Measurements from ENCODE around the gene JADE1. TPM values are rescaled to one million over a fixed set of nuclear protein-coding genes. Genes with fewer than 3 reads are reported as not detected.

Gene JADE1
- polyA plus RNA-seq, 1 of the 3 experiments (the other 2 are of a cell fraction), result 9.1 TPM

DNA sequence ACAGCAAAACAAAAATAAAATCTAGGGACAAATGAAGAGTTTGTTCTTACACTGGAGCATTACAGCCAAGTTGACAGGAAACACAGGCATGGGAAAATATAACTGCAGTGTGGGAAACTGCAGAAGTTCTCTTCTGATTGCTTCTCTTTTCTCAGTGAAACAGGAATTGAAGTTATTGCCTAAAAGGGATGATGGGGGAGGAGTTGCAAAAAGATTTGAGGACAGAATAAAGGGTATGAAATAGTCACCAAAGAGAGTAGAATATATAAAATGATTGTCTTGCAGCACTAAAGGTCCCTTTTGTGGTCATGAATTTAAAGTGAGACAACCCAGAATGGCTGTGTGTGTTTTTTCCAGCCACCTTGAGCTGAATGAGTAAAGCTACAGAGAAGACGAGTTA lies 103.7 kb downstream of the JADE1 start:
- H3K36me3 ChIP-seq (replicated peaks in 1 of 2; ENCODE audit: control insufficient read depth in 1 of 2, insufficient read depth in 2 of 2, low read length in 1 of 2), result peaks cover 0 to 3% of the 10 kb centered on the region in 2 experiments
- POLR2A ChIA-PET, result no interaction called here
- no peaks in the 10 kb centered on the region for H3K79me2 ChIP-seq (ENCODE audit: insufficient read depth)
- TF ChIP-seq YY1 (IDR thresholded peaks at IDR 0.05; ENCODE audit: low read depth) (no peak), FOSL2 (IDR thresholded peaks at IDR 0.05; ENCODE audit: borderline replicate concordance, low read depth) (no peak), USF2 (IDR thresholded peaks at IDR 0.05; ENCODE audit: borderline replicate concordance, low read depth, low read length) (no peak), TAF1 (IDR thresholded peaks at IDR 0.05; ENCODE audit: borderline replicate concordance, low read depth, low read length) (no peak), GABPA (IDR thresholded peaks at IDR 0.05; ENCODE audit: low read depth) (no peak), PBX3 (IDR thresholded peaks at IDR 0.05) (no peak), CHD2 (IDR thresholded peaks at IDR 0.05; ENCODE audit: low read length, partially characterized antibody) (no peak), NRF1 (IDR thresholded peaks at IDR 0.05; ENCODE audit: low read depth, low read length) (no peak), RAD21 (IDR thresholded peaks at IDR 0.05; ENCODE audit: low read length) (no peak), SMC3 (IDR thresholded peaks at IDR 0.05; ENCODE audit: low read depth, low read length) (no peak), RXRA (IDR thresholded peaks at IDR 0.05; ENCODE audit: borderline replicate concordance, low read depth) (no peak), MEF2A (IDR thresholded peaks at IDR 0.05; ENCODE audit: borderline replicate concordance, low read depth) (no peak), MAX (IDR thresholded peaks at IDR 0.05; ENCODE audit: low read depth) (no peak), EP300 (IDR thresholded peaks at IDR 0.05; ENCODE audit: borderline replicate concordance in 1 of 2, low read depth in 1 of 2, low read length in 1 of 2) (no peak), SIN3A (IDR thresholded peaks at IDR 0.05; ENCODE audit: borderline replicate concordance, low read depth, low read length) (no peak), ELF1 (IDR thresholded peaks at IDR 0.05) (no peak), POLR2AphosphoS5 (IDR thresholded peaks at IDR 0.05; ENCODE audit: low read depth, low read length) (no peak)
- TF ChIP-seq, protein P1, sequence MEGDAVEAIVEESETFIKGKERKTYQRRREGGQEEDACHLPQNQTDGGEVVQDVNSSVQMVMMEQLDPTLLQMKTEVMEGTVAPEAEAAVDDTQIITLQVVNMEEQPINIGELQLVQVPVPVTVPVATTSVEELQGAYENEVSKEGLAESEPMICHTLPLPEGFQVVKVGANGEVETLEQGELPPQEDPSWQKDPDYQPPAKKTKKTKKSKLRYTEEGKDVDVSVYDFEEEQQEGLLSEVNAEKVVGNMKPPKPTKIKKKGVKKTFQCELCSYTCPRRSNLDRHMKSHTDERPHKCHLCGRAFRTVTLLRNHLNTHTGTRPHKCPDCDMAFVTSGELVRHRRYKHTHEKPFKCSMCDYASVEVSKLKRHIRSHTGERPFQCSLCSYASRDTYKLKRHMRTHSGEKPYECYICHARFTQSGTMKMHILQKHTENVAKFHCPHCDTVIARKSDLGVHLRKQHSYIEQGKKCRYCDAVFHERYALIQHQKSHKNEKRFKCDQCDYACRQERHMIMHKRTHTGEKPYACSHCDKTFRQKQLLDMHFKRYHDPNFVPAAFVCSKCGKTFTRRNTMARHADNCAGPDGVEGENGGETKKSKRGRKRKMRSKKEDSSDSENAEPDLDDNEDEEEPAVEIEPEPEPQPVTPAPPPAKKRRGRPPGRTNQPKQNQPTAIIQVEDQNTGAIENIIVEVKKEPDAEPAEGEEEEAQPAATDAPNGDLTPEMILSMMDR (IDR thresholded peaks at IDR 0.05), result no peak
- H3K9me2 ChIP-seq, result no peaks in the 10 kb centered on the region
- H3K4me2 ChIP-seq, result no peak overlapping the region
- WGBS (ENCODE audit: low lambda C conversion rate), result 95% methylated on average over 1 of the region's 1 CpG
- H3K27ac ChIP-seq (ENCODE audit: low read depth in 2 of 2, low read length in 1 of 2), result no peak overlapping the region
- H3K9ac ChIP-seq, result no peak overlapping the region
- no peaks in the 10 kb centered on the region for H3F3A ChIP-seq (replicated peaks; ENCODE audit: insufficient read depth)
- no peak overlapping the region for H2AFZ ChIP-seq (ENCODE audit: low read depth)
- H4K20me1 ChIP-seq (ENCODE audit: insufficient read depth), result no peaks in the 10 kb centered on the region
- CTCF ChIA-PET, result no interaction called here
- H3K27me3 ChIP-seq (ENCODE audit: insufficient read depth), result no peaks in the 10 kb centered on the region
- H3K4me3 ChIP-seq (ENCODE audit: low read depth in 2 of 2, low read length in 1 of 2), result no peak overlapping the region
- H3K4me1 ChIP-seq (ENCODE audit: control insufficient read depth in 1 of 2, insufficient read depth in 2 of 2, low read depth in 1 of 2, low read length in 1 of 2), result no peaks in the 10 kb centered on the region
- H3K9me3 ChIP-seq, result no peaks in the 10 kb centered on the region
- no peak for DNase-seq

Measured in SK-N-SH (cell line).